GM18520 (cell line): ENCODE results near the gene AACS.
"Not testable (repeated sequence)": the region's sequence is repeated elsewhere in the genome, so short reads cannot be mapped to it uniquely, and the experiment has no call there.

ENCODE experiments used
- ATAC-seq: cut with Tn5 transposase; IDR thresholded peaks from one replicate; pipeline ENCODE4 v1.9.1; 2021; ENCODE audit not compliant: unreplicated experiment

Gene AACS

GRCh38 chr12:125056306-125056705, 8.9 kb upstream of the AACS start:
- no peak for ATAC-seq

- ATAC-seq: no peak
These were observed 7.5 kb upstream of the AACS start for GRCh38 chr12:125057708-125058107.

GRCh38 chr12:125061229-125061628, 4.0 kb upstream of the AACS start:
- ATAC-seq: no peak

GRCh38 chr12:125063522-125063921, 1.7 kb upstream of the AACS start:
- not testable (repeated sequence) for ATAC-seq

- ATAC-seq: no peak
These were observed 743 bp upstream of the AACS start for GRCh38 chr12:125064492-125064891.

GRCh38 chr12:125065919-125066570, 810 bp downstream of the AACS start:
- ATAC-seq: peak; percentile 13

- no peak for ATAC-seq
These were observed 3.2 kb downstream of the AACS start for GRCh38 chr12:125068391-125068790.

- no peak for ATAC-seq
These were observed 4.4 kb downstream of the AACS start for GRCh38 chr12:125069616-125070015.

- no peak for ATAC-seq
These were observed 4.9 kb downstream of the AACS start for GRCh38 chr12:125070112-125070511.

- no peak for ATAC-seq
These were observed 5.6 kb downstream of the AACS start for GRCh38 chr12:125070661-125071390.

GRCh38 chr12:125071456-125071855, 6.2 kb downstream of the AACS start:
- ATAC-seq: no peak

GRCh38 chr12:125072496-125072895, 7.3 kb downstream of the AACS start:
- ATAC-seq: no peak

GRCh38 chr12:125074294-125074693, 9.1 kb downstream of the AACS start:
- ATAC-seq: not testable (repeated sequence)

- no peak for ATAC-seq
These were observed 10.9 kb downstream of the AACS start for GRCh38 chr12:125076103-125076502.

GRCh38 chr12:125079084-125079483, 13.8 kb downstream of the AACS start:
- no peak for ATAC-seq

GRCh38 chr12:125079648-125080645, 14.7 kb downstream of the AACS start:
- no peak for ATAC-seq

GRCh38 chr12:125081427-125081826, 16.2 kb downstream of the AACS start:
- no peak for ATAC-seq

GRCh38 chr12:125083072-125083471, 17.8 kb downstream of the AACS start:
- ATAC-seq: no peak

GRCh38 chr12:125088199-125088598, 23.0 kb downstream of the AACS start:
- ATAC-seq: not testable (repeated sequence)

- no peak for ATAC-seq
These were observed 23.8 kb downstream of the AACS start for GRCh38 chr12:125089083-125089482.

GRCh38 chr12:125089626-125090025, 24.4 kb downstream of the AACS start:
- no peak for ATAC-seq
